Body of pancreas (tissue), 4 donors: ENCODE results near the gene SLC45A1. TPM values are rescaled to one million over a fixed set of nuclear protein-coding genes. Genes with fewer than 3 reads are reported as not detected.
A peak's percentile ranks its signal among the peaks of the same experiment; 100 is the strongest.

Experiments used
- ATAC-seq: fragments of 150-250 bp; one replicate; pipeline ENCODE4 v1.9.1; 2016
- DNase-seq, 4 donors: peaks; one replicate each; pipeline ENCODE4 v3.0.0-alpha.2; 2019
- H3K27ac ChIP-seq, 4 donors: fragments of 200-600 bp; sonication (generic); 1 replicate in 3 of 4; 2 replicates in 1 of 4; pipeline versions ENCODE4 v1.5.1 to v1.6.1; 2016 to 2019; ENCODE audit warnings: mild to moderate bottlenecking in 1 of 4, mixed read lengths in 1 of 4, moderate library complexity in 1 of 4
- H3K27me3 ChIP-seq, 2 donors: fragments of 200-600 bp; sonication (generic); one replicate each; pipeline ENCODE4 v1.6.0; 2016; ENCODE audit warnings: mild to moderate bottlenecking in 1 of 2
- H3K36me3 ChIP-seq, 2 donors: fragments of 200-600 bp; sonication (generic); replicated peaks in 1 of 2; 2 replicates each; pipeline ENCODE4 v1.5.1; 2016; ENCODE audit warnings: low read depth in 2 of 2; ENCODE audit not compliant: insufficient read depth in 1 of 2
- H3K4me1 ChIP-seq: fragments of 200-600 bp; sonication (generic); one replicate; pipeline ENCODE4 v1.6.0; 2016
- H3K4me3 ChIP-seq, 2 donors: fragments of 200-600 bp; sonication (generic); 1 replicate in 1 of 2; 2 replicates in 1 of 2; pipeline ENCODE4 v1.5.1; 2016 to 2019
- H3K9me3 ChIP-seq, 3 donors: fragments of 200-600 bp; sonication (generic); 1 replicate in 2 of 3; 2 replicates in 1 of 3; pipeline ENCODE4 v1.5.1; 2016
- CTCF ChIP-seq, 7 experiments: fragments of 450-650 bp in 4 of 7; fragments of 200-600 bp in 3 of 7; sonication (generic) in 3 of 7; IDR thresholded peaks; one replicate each; pipeline ENCODE4 v1.5.1; 2016 to 2019; ENCODE audit warnings: antibody characterized with exemption in 7 of 7
- POLR2A ChIP-seq, 3 donors: fragments of 450-650 bp; IDR thresholded peaks; one replicate each; pipeline ENCODE4 v1.6.1; 2016; ENCODE audit warnings: antibody characterized with exemption in 3 of 3, mild to moderate bottlenecking in 2 of 3
- WGBS, 2 donors: methylation state at CpG; one replicate each; pipeline ENCODE4 v1.1.5; 2017; 5-methylcytosine and 5-hydroxymethylcytosine counted together
- intact Hi-C: fragments of 100-400 bp; cut with DNase I; formaldehyde crosslinking; loops from one replicate; pipeline ENCODE4 v1.15.1; 2023
- total RNA-seq, 2 donors: library from RNA; depleted of rRNA; stranded (reverse); fragments of >200 nt; gene quantifications; one replicate each; pipeline ENCODE4 v1.1.0, GENCODE V29; 2016

The SLC45A1 gene
- total RNA-seq, 2 donors from 2014 or later, result 1.6 TPM; not detected in 1

GRCh38 chr1:8373581-8374241, 55.8 kb downstream of the SLC45A1 start:
- H3K27me3 ChIP-seq, result no peaks in the 10 kb centered on the region
- intact Hi-C loops, result no loop called here
- peak in 1 of 3 donors; percentile 46 for TF ChIP-seq POLR2A (IDR thresholded peaks at IDR 0.05)
- TF ChIP-seq CTCF (IDR thresholded peaks at IDR 0.05), result no peak
- H3K36me3 ChIP-seq, result no peaks in the 10 kb centered on the region
- H3K27ac ChIP-seq, result peak overlapping the region; percentile 9 to 86 (median 66)
- no peak overlapping the region for H3K4me3 ChIP-seq
- WGBS, 2 donors, result 28 to 40% methylated on average over 19 of the region's 19 CpGs
- DNase-seq, result peak; percentile 50 to 81 (median 72)
- peaks cover 67% of the 10 kb centered on the region for H3K4me1 ChIP-seq
- ATAC-seq, result peak; percentile 74
- no peaks in the 10 kb centered on the region for H3K9me3 ChIP-seq

GRCh38 chr1:8374356-8374755, 56.4 kb downstream of the SLC45A1 start:
- Histone ChIP-seq H3K9me3 (no peaks in the 10 kb centered on the region), H3K36me3 (no peaks in the 10 kb centered on the region), H3K27me3 (no peaks in the 10 kb centered on the region), H3K4me3 (no peak overlapping the region), H3K27ac (peak overlapping the region; percentile 9 to 86 (median 66)), H3K4me1 (peaks cover 69% of the 10 kb centered on the region)
- DNase-seq (peak in 1 of 4 donors; percentile 11), ATAC-seq (no peak)
- no peak for TF ChIP-seq POLR2A (IDR thresholded peaks at IDR 0.05)
- no peak for TF ChIP-seq CTCF (IDR thresholded peaks at IDR 0.05)
- intact Hi-C loops, result no loop called here
- WGBS, 2 donors, result 65 to 79% methylated on average over 5 of the region's 5 CpGs

DNA sequence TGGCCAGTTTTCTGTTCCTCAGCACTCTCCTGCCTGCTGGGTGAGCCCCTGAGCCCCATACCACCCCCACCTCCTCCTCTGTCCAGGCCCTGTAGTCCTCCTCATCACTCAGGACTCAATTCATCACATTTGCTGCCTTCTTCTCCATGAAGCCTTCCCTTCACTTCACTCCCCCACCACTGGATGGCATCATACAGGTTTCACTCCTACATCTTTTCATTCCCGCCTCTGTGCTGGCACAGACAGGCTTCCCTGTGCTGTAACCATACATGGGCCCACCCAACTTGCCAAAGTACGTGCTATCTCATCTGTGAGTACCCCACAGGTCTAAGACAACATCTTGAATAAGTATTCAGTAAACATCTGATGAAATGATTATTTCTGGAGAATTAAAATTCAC, 56.9 kb downstream of the SLC45A1 start:
- Histone ChIP-seq H3K4me1 (peaks cover 70% of the 10 kb centered on the region), H3K36me3 (no peaks in the 10 kb centered on the region), H3K4me3 (no peak overlapping the region), H3K27me3 (no peaks in the 10 kb centered on the region), H3K27ac (peak overlapping the region; percentile 9 to 86 (median 66)), H3K9me3 (no peaks in the 10 kb centered on the region)
- intact Hi-C loops, result loop anchor here (5.0 kb wide), 1 partner anchor 52 kb away; no protein-coding TSS in a partner anchor
- WGBS, 2 donors, result 67 to 84% methylated on average over 2 of the region's 2 CpGs
- peak in 3 of 4 donors; percentile 25 to 54 (median 48) for DNase-seq
- ATAC-seq, result no peak
- TF ChIP-seq POLR2A (IDR thresholded peaks at IDR 0.05) (no peak), CTCF (IDR thresholded peaks at IDR 0.05) (peak in 6 of 7 experiments; percentile 24 to 53 (median 38))

GRCh38 chr1:8376358-8376840, 58.5 kb downstream of the SLC45A1 start:
- ATAC-seq (no peak), DNase-seq (peak in 1 of 4 donors; percentile 2)
- no peak for TF ChIP-seq CTCF (IDR thresholded peaks at IDR 0.05)
- TF ChIP-seq POLR2A (IDR thresholded peaks at IDR 0.05), result no peak
- Histone ChIP-seq H3K36me3 (no peaks in the 10 kb centered on the region), H3K4me3 (no peak overlapping the region), H3K4me1 (peaks cover 54% of the 10 kb centered on the region), H3K27me3 (no peaks in the 10 kb centered on the region), H3K9me3 (no peaks in the 10 kb centered on the region), H3K27ac (no peak overlapping the region)
- intact Hi-C loops, result loop anchor here (5.0 kb wide), 1 partner anchor 51 kb away; no protein-coding TSS in a partner anchor
- WGBS, 2 donors, result 74 to 88% methylated on average over 4 of the region's 4 CpGs
